NCI-H1092 treated with DMSO at 0.1 percent for 48 hours (cell line): ENCODE data around the gene KCNK7.

Experiments
- DNase-seq: peaks from one replicate; lab custom pipeline; 2025; lab: John Stamatoyannopoulos, UW

KCNK7 gene

GRCh38 chr11:65557280-65558001, 38.2 kb downstream of the KCNK7 start:
- DNase-seq, result no peak

- no peak for DNase-seq
Measured at GRCh38 chr11:65556470-65557279, 38.9 kb downstream of the KCNK7 start.

- DNase-seq, result no peak
Measured at GRCh38 chr11:65555693-65556231, 39.8 kb downstream of the KCNK7 start.

GRCh38 chr11:65554842-65555430, 40.7 kb downstream of the KCNK7 start:
- no peak for DNase-seq

GRCh38 chr11:65554057-65554818, 41.4 kb downstream of the KCNK7 start:
- DNase-seq, result no peak

GRCh38 chr11:65553301-65554001, 42.1 kb downstream of the KCNK7 start:
- peak; percentile 21 for DNase-seq

- DNase-seq, result no peak
Measured at GRCh38 chr11:65552388-65552951, 43.1 kb downstream of the KCNK7 start.

GRCh38 chr11:65551572-65552387, 43.8 kb downstream of the KCNK7 start:
- DNase-seq, result peak; percentile 89

- no peak for DNase-seq
Measured at GRCh38 chr11:65549096-65549495, 46.5 kb downstream of the KCNK7 start.

GRCh38 chr11:65548395-65548794, 47.2 kb downstream of the KCNK7 start:
- no peak for DNase-seq

- no peak for DNase-seq
Measured at GRCh38 chr11:65547446-65548125, 48.0 kb downstream of the KCNK7 start.

GRCh38 chr11:65546217-65546958, 49.2 kb downstream of the KCNK7 start:
- peak; percentile 84 for DNase-seq

GRCh38 chr11:65545853-65546216, 49.8 kb downstream of the KCNK7 start:
- no peak for DNase-seq
